ENCODE data around the gene ZNF230. TPM values are rescaled to one million over a fixed set of nuclear protein-coding genes. Genes with fewer than 3 reads are reported as not detected.

Gene ZNF230
- total and polyA plus RNA-seq, 4 donors = 0.75 to 6.0 (median 3.4) TPM

DNA sequence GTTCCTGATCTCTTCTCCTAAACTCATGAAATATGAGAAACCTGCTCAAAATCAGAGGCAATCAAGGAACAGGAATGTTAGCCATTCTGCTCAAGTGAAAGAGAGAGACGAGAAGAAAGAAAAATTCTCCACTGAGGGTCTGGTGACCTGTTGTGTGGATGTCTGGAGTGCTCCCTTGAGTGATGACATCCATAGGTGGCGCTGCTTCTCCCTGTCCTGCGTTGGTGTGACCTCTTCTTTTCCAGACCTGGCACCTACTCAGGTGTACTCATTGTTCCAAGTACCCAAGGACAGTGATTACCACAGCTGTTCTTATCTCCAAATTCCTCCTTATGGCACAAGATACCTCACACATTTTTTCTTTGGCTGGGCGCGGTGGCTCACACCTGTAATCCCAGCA, 53.1 kb downstream of the ZNF230 start:
- Histone ChIP-seq H3K27me3 (ENCODE audit: control insufficient read depth in 1 of 2, insufficient read depth in 2 of 2, low read length in 1 of 2) (no peaks in the 10 kb centered on the region), H3K36me3 (ENCODE audit: control insufficient read depth in 1 of 2, insufficient read depth in 2 of 2, low read length in 1 of 2) (peaks cover 10 to 11% of the 10 kb centered on the region in 2 donors), H3K4me3 (ENCODE audit: low read length in 2 of 2) (no peak overlapping the region), H3K27ac (ENCODE audit: low read depth in 1 of 2, low read length in 2 of 2) (no peak overlapping the region), H3K4me1 (ENCODE audit: control insufficient read depth in 1 of 2, insufficient read depth in 2 of 2, low read length in 2 of 2) (peaks cover 0 to 2% of the 10 kb centered on the region in 2 donors), H3K9me3 (ENCODE audit: control insufficient read depth, low read length) (peaks cover 5% of the 10 kb centered on the region)
- DNase-seq (no peak), ATAC-seq (ENCODE audit: low FRiP score) (no peak)
- WGBS, 2 donors = 95 to 100% methylated on average over 5 of the region's 5 CpGs
- intact Hi-C loops (cut with DNase I) = no loop called here

DNA sequence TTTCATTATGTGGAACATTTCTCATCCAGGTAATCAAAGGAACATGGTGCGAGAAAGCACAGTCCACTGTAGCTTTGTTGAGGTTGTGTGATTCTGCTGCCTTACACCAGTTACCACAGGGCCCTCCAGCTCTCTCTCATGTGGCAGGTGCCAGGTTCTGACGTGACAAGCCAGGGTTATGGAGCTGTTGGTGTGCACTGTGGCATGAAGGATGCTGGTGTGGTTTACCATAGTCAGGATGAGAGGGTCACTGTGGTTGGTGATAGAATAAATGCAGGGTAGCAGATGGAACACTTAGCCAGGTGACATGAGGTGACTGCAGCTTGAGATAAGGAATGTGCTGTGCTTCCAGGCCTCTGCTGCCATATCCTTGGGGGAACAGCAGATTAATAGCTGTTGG, 56.5 kb downstream of the ZNF230 start:
- intact Hi-C loops (cut with DNase I) = no loop called here
- H3K4me1 ChIP-seq (ENCODE audit: control insufficient read depth in 1 of 2, insufficient read depth in 2 of 2, low read length in 2 of 2) = no peaks in the 10 kb centered on the region
- H3K27ac ChIP-seq (ENCODE audit: low read depth in 1 of 2, low read length in 2 of 2) = no peak overlapping the region
- ATAC-seq (ENCODE audit: low FRiP score) (no peak), DNase-seq (no peak)
- peaks cover 21 to 29% of the 10 kb centered on the region in 2 donors for H3K36me3 ChIP-seq (ENCODE audit: control insufficient read depth in 1 of 2, insufficient read depth in 2 of 2, low read length in 1 of 2)
- H3K9me3 ChIP-seq (ENCODE audit: control insufficient read depth, low read length) = peaks cover 14% of the 10 kb centered on the region
- no peak overlapping the region for H3K4me3 ChIP-seq (ENCODE audit: low read length in 2 of 2)
- no peaks in the 10 kb centered on the region for H3K27me3 ChIP-seq (ENCODE audit: control insufficient read depth in 1 of 2, insufficient read depth in 2 of 2, low read length in 1 of 2)
- WGBS, 2 donors = 92 to 96% methylated on average over 2 of the region's 2 CpGs

GRCh38 chr19:44061038-44061437, 58.3 kb downstream of the ZNF230 start:
- no peak for ATAC-seq (ENCODE audit: low FRiP score)
- Histone ChIP-seq H3K36me3 (ENCODE audit: control insufficient read depth in 1 of 2, insufficient read depth in 2 of 2, low read length in 1 of 2) (peaks cover 27 to 30% of the 10 kb centered on the region in 2 donors), H3K9me3 (ENCODE audit: control insufficient read depth, low read length) (peaks cover 21% of the 10 kb centered on the region), H3K27ac (ENCODE audit: low read depth in 1 of 2, low read length in 2 of 2) (no peak overlapping the region), H3K4me1 (ENCODE audit: control insufficient read depth in 1 of 2, insufficient read depth in 2 of 2, low read length in 2 of 2) (no peaks in the 10 kb centered on the region), H3K4me3 (ENCODE audit: low read length in 2 of 2) (no peak overlapping the region), H3K27me3 (ENCODE audit: control insufficient read depth in 1 of 2, insufficient read depth in 2 of 2, low read length in 1 of 2) (no peaks in the 10 kb centered on the region)
- WGBS, 2 donors = 89 to 97% methylated on average over 1 of the region's 1 CpG
- DNase-seq = no peak
- intact Hi-C loops (cut with DNase I) = no loop called here

Other genes with a start within 250 kb of the ZNF230 start
- gene SMG9, start 248.0 kb upstream of the ZNF230 start, total RNA-seq = 10 to 100 TPM; 29.2 to 50.6 TPM
- 10 to 100 TPM; 14.9 to 31.1 TPM for gene SMG9, start 248.0 kb upstream of the ZNF230 start, polyA plus RNA-seq
- gene KCNN4, start 222.0 kb upstream of the ZNF230 start, total RNA-seq = 1 to 10 TPM; 4.1 to 4.3 TPM
- gene KCNN4, start 222.0 kb upstream of the ZNF230 start, polyA plus RNA-seq = 1 to 10 TPM; 1.5 to 8.6 TPM
- 1 to 10 TPM; 1.6 to 1.9 TPM for gene LYPD5, start 200.5 kb upstream of the ZNF230 start, total RNA-seq
- gene LYPD5, start 200.5 kb upstream of the ZNF230 start, polyA plus RNA-seq = under 1 TPM; 0.08 to 0.63 TPM
- gene ZNF283, start 175.6 kb upstream of the ZNF230 start, total RNA-seq = 10 to 100 TPM; 12.0 to 15.2 TPM
- 1 to 10 TPM; 3.9 to 4.5 TPM for gene ZNF283, start 175.6 kb upstream of the ZNF230 start, polyA plus RNA-seq
- gene ZNF404, start 119.0 kb upstream of the ZNF230 start, total RNA-seq = 1 to 10 TPM; 1.6 to 4.2 TPM
- 1 to 10 TPM in 1 of 2 donors, under 1 TPM in 1; 0.90 to 1.6 TPM for gene ZNF404, start 119.0 kb upstream of the ZNF230 start, polyA plus RNA-seq
- 10 to 100 TPM; 14.3 to 18.5 TPM for gene ZNF45, start 67.7 kb upstream of the ZNF230 start, total RNA-seq
- gene ZNF45, start 67.7 kb upstream of the ZNF230 start, polyA plus RNA-seq = 1 to 10 TPM; 3.4 to 9.0 TPM
- 1 to 10 TPM; 5.9 to 8.8 TPM for gene ZNF221, start 51.7 kb upstream of the ZNF230 start, total RNA-seq
- 1 to 10 TPM; 1.2 to 3.8 TPM for gene ZNF221, start 51.7 kb upstream of the ZNF230 start, polyA plus RNA-seq
- 10 to 100 TPM in 1 of 2 donors, 1 to 10 TPM in 1; 7.1 to 10.8 TPM for gene ZNF155, start 18.8 kb upstream of the ZNF230 start, total RNA-seq
- gene ZNF155, start 18.8 kb upstream of the ZNF230 start, polyA plus RNA-seq = 1 to 10 TPM; 6.0 to 9.0 TPM
- gene ZNF222, start 22.4 kb downstream of the ZNF230 start, total RNA-seq = 1 to 10 TPM; 4.1 to 4.4 TPM
- 1 to 10 TPM; 3.9 to 5.4 TPM for gene ZNF222, start 22.4 kb downstream of the ZNF230 start, polyA plus RNA-seq
- 1 to 10 TPM; 3.8 to 6.3 TPM for gene ZNF223, start 49.1 kb downstream of the ZNF230 start, total RNA-seq
- gene ZNF223, start 49.1 kb downstream of the ZNF230 start, polyA plus RNA-seq = 1 to 10 TPM; 3.5 to 4.6 TPM
- gene ZNF284, start 69.2 kb downstream of the ZNF230 start, total RNA-seq = 1 to 10 TPM; 2.7 to 3.7 TPM
- 1 to 10 TPM; 1.0 to 2.0 TPM for gene ZNF284, start 69.2 kb downstream of the ZNF230 start, polyA plus RNA-seq
- 10 to 100 TPM; 27.3 to 42.2 TPM for gene ZNF224, start 91.4 kb downstream of the ZNF230 start, total RNA-seq
- gene ZNF224, start 91.4 kb downstream of the ZNF230 start, polyA plus RNA-seq = 10 to 100 TPM in 1 of 2 donors, 1 to 10 TPM in 1; 4.8 to 40.3 TPM
- 1 to 10 TPM; 4.5 to 8.8 TPM for gene ZNF225, start 110.4 kb downstream of the ZNF230 start, total RNA-seq
- gene ZNF225, start 110.4 kb downstream of the ZNF230 start, polyA plus RNA-seq = 1 to 10 TPM in 1 of 2 donors, under 1 TPM in 1; 0.50 to 2.6 TPM
- gene ZNF234, start 138.6 kb downstream of the ZNF230 start, total RNA-seq = 10 to 100 TPM in 1 of 2 donors, 1 to 10 TPM in 1; 9.6 to 18.5 TPM
- 1 to 10 TPM; 2.3 to 2.5 TPM for gene ZNF234, start 138.6 kb downstream of the ZNF230 start, polyA plus RNA-seq
- gene ZNF226, start 162.1 kb downstream of the ZNF230 start, total RNA-seq = 10 to 100 TPM; 15.8 to 23.6 TPM
- gene ZNF226, start 162.1 kb downstream of the ZNF230 start, polyA plus RNA-seq = 10 to 100 TPM in 1 of 2 donors, 1 to 10 TPM in 1; 9.5 to 28.2 TPM
- gene ZNF227, start 209.6 kb downstream of the ZNF230 start, total RNA-seq = 10 to 100 TPM; 17.9 to 27.5 TPM
- gene ZNF227, start 209.6 kb downstream of the ZNF230 start, polyA plus RNA-seq = 1 to 10 TPM; 5.0 to 6.6 TPM